Small intestine (tissue), 7 donors: Measurements from ENCODE around the gene OR6J1. TPM values are rescaled to one million over a fixed set of nuclear protein-coding genes. Genes with fewer than 3 reads are reported as not detected.
"Not testable (repeated sequence)": the region's sequence is repeated elsewhere in the genome, so short reads cannot be mapped to it uniquely, and the experiment has no call there.

ENCODE experiments used
- DNase-seq, 2 donors: peaks; one replicate each; pipeline versions ENCODE4 v3.0.0 to v3.0.0-alpha.2; 2013
- FAIRE-seq: peaks from 2 replicates; lab custom pipeline; 2012; peaks lifted over from hg19 to GRCh38; lab: Jason Lieb, UNC
- H3K27ac ChIP-seq, 3 donors: one replicate each; pipeline ENCODE4 v1.5.1; 2013; ENCODE audit warnings: low read length in 2 of 3, mild to moderate bottlenecking in 2 of 3, control low read depth in 1 of 3, inconsistent platforms in 1 of 3, low read depth in 1 of 3, moderate library complexity in 1 of 3
- H3K27me3 ChIP-seq, 3 donors: one replicate each; pipeline ENCODE4 v1.6.1; 2013; ENCODE audit warnings: low read length in 3 of 3, inconsistent platforms in 1 of 3; ENCODE audit not compliant: control insufficient read depth in 3 of 3, insufficient read depth in 3 of 3
- H3K36me3 ChIP-seq, 3 donors: one replicate each; pipeline ENCODE4 v1.6.1; 2013; ENCODE audit warnings: low read length in 3 of 3, inconsistent platforms in 1 of 3, low read depth in 1 of 3, mild to moderate bottlenecking in 1 of 3, moderate library complexity in 1 of 3; ENCODE audit not compliant: control insufficient read depth in 3 of 3, insufficient read depth in 2 of 3
- H3K4me1 ChIP-seq, 3 donors: one replicate each; pipeline ENCODE4 v1.6.1; 2013; ENCODE audit warnings: low read length in 2 of 3, inconsistent platforms in 1 of 3, low read depth in 1 of 3, mild to moderate bottlenecking in 1 of 3, moderate library complexity in 1 of 3; ENCODE audit not compliant: control insufficient read depth in 3 of 3, insufficient read depth in 2 of 3
- H3K4me3 ChIP-seq, 3 donors: one replicate each; pipeline ENCODE4 v1.5.1; 2013; ENCODE audit warnings: low read length in 3 of 3, control low read depth in 1 of 3, inconsistent platforms in 1 of 3, low read depth in 1 of 3, mild to moderate bottlenecking in 1 of 3, moderate library complexity in 1 of 3
- H3K9me3 ChIP-seq, 2 donors: one replicate each; pipeline ENCODE4 v1.6.1; 2013; ENCODE audit warnings: low read depth in 1 of 2, low read length in 1 of 2; ENCODE audit not compliant: control insufficient read depth in 2 of 2, insufficient read depth in 1 of 2
- WGBS, 3 donors: extraction: QIAGEN DNeasy Blood & Tissue Kit; methylation state at CpG; one replicate each; pipeline ENCODE4 v1.1.7; 2013; 5-methylcytosine and 5-hydroxymethylcytosine counted together
- polyA plus RNA-seq, 4 donors: library from polyadenylated mRNA; stranded (reverse) in 3 of 4; unstranded in 1 of 4; fragments of 200-250 nt in 3 of 4; fragments of 120-200 nt in 1 of 4; gene quantifications; one replicate each; pipeline versions ENCODE4 v1.2.1 to v1.2.3, GENCODE V29; 2013
- donor health status: healthy with polysubstance abuse.
- donor health status: control.
- donor health status: control.
- donor health status: Bipolar disorder and iron deficiency.
- donor health status: healthy.

Gene OR6J1
- polyA plus RNA-seq, 4 donors, result not detected

DNA sequence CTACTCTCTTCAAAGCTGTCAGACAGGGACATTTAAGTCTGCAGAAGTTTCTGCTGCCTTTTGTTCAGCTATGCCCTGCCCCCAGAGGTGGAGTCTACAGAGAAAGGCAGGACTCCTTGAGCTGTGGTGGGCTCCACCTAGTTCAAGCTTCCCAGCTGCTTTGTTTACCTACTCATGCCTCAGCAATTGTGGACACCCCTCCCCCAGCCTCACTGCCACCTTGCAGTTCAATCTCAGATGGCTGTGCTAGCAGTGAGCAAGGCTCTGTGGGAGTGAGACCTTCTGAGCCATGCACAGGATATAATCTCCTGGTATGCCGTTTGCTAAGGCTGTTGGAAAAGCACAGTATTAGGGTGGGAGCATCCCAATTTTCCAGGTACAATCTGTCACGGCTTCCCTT, 33.4 kb upstream of the OR6J1 start:
- not testable (repeated sequence) for FAIRE-seq, H3K9me3 ChIP-seq, DNase-seq, H3K4me3 ChIP-seq, H3K4me1 ChIP-seq, H3K36me3 ChIP-seq, H3K27ac ChIP-seq, H3K27me3 ChIP-seq
- WGBS, 3 donors, result 0 to 60% (median 26%) methylated on average over 2 of the region's 2 CpGs

DNA sequence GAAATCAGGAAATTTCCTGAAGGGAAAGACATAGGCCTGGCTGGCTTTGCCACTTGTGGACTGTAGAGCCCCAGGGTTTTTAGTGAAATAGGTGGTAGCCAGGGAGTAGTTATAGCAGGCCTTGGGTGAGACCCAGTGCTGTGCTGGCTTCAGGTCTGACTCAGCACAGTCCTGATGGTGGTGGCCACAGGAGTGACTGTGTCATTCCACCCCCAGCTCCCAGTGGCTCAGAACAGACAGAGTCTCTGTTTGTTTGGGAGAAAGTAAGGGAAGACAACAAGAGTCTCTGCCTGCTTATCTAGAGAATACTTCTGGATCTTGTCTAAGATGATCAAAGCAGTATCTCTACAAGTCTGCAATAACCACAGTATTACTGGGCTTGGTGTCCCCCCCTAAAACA, 27.5 kb upstream of the OR6J1 start:
- H3K4me3 ChIP-seq, result no peak overlapping the region
- no peak for FAIRE-seq
- H3K36me3 ChIP-seq, result no peaks in the 10 kb centered on the region
- H3K27me3 ChIP-seq, result no peaks in the 10 kb centered on the region
- H3K9me3 ChIP-seq, result no peaks in the 10 kb centered on the region
- peaks cover 0 to 5% (median 2%) of the 10 kb centered on the region in 3 donors for H3K4me1 ChIP-seq
- no peak overlapping the region for H3K27ac ChIP-seq
- DNase-seq, result no peak

DNA sequence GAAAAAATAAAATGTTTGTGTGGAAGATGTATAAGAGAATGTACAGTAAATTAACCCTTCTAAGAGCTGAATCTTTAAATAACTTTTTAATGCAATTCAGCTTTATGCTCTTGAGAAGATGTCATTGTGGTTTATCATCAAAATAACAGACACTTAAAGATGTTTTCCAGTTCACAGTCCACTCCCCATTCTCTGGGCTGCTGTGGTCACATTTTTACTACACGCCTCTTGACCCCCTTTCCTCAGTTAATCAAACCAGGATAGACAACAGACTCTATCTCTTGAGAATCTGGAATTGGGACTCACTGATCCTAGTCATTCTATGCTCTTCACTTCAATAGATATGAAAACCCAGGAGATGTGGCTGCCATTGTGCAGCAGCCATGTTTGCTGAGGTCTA, 24.7 kb upstream of the OR6J1 start:
- Histone ChIP-seq H3K27me3 (no peaks in the 10 kb centered on the region), H3K9me3 (no peaks in the 10 kb centered on the region), H3K27ac (peak overlapping the region in 1 of 3 donors; percentile 5), H3K4me3 (no peak overlapping the region), H3K36me3 (no peaks in the 10 kb centered on the region), H3K4me1 (peaks cover 0 to 10% (median 2%) of the 10 kb centered on the region in 3 donors)
- FAIRE-seq (no peak), DNase-seq (no peak)
- WGBS, 3 donors, result 61 to 72% (median 71%) methylated on average over 1 of the region's 1 CpG

DNA sequence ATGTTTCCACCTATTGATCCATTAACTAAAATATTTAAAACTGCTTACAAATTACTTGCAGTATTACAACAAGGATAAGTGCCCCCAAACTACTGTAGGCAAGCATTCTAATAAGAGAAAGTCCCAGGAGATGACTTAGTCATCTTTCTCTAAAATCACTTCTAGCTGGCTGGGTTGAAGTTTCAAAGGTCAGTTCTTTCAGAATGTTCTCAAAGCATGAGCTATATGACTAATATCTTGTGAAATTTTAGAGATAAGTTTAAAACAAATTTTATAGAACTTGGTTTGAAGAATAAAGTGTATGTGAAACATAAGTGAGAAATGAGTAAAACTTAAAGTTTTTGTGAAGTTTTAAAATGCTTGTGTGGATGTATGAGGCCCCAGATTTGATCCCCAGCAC, 24.3 kb upstream of the OR6J1 start:
- DNase-seq (peak; percentile 60 to 77), FAIRE-seq (peak; percentile 70)
- peaks cover 0 to 10% (median 2%) of the 10 kb centered on the region in 3 donors for H3K4me1 ChIP-seq
- peak overlapping the region in 1 of 3 donors; percentile 5 for H3K27ac ChIP-seq
- no peaks in the 10 kb centered on the region for H3K27me3 ChIP-seq
- no peaks in the 10 kb centered on the region for H3K9me3 ChIP-seq
- no peak overlapping the region for H3K4me3 ChIP-seq
- no peaks in the 10 kb centered on the region for H3K36me3 ChIP-seq

DNA sequence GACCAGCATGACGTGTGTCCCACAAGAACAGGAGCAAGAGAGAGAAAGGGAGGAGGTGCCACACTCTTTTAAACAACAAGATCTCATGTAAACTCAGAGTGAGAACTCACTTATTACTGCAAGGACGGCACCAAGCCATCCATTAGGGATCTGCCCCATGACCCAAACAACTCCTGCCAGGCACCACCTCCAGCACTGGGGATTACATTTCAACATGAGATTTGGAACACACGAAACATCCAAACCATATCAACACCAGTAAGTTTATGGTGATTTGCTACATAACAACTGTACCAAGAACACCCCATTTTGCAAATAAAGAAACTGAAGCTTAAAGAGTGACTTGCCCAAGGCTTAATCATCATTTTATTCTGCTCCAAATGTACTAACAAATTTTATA, 23.7 kb upstream of the OR6J1 start:
- no peaks in the 10 kb centered on the region for H3K36me3 ChIP-seq
- FAIRE-seq (no peak), DNase-seq (no peak)
- WGBS, 3 donors, result 82 to 88% (median 85%) methylated on average over 2 to 3 of the region's 3 CpGs
- H3K4me3 ChIP-seq, result no peak overlapping the region
- no peaks in the 10 kb centered on the region for H3K27me3 ChIP-seq
- peaks cover 0 to 10% (median 2%) of the 10 kb centered on the region in 3 donors for H3K4me1 ChIP-seq
- H3K9me3 ChIP-seq, result no peaks in the 10 kb centered on the region
- no peak overlapping the region for H3K27ac ChIP-seq

DNA sequence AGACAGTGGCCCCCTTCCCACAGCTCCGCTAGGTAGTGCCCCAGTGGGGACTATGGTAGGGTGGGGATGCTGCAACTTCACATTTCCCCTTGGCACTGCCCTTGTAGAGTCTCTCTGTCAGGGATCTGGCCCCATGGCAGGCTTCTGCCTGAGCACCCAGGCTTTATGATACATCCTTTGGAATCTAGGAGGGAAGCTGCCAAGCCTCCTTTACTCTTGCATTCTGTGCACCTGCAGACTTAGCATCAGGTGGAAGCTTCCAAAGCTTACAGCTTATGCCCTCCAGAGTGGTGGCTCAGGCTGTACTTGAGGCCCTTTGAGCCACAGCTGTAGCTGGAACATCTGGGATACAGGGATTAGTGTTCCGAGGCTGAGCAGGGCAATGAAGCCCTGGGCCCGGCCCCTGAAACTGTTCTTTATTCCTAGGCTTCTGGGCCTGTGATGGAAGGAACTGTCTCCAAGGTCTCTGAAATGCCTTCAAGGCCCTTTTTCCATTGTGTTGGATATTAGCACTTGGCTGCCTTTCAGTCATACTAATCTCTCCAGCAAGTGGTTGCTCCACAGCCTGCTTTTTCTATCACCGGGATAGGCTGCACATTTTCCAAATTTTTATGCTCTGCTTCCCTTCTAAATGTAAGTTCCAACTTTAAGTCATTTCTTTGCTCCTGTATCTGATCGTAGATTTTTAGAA, 22.2 kb upstream of the OR6J1 start:
- DNase-seq (no peak), FAIRE-seq (no peak)
- Histone ChIP-seq H3K36me3 (no peaks in the 10 kb centered on the region), H3K4me1 (peaks cover 0 to 10% (median 2%) of the 10 kb centered on the region in 3 donors), H3K9me3 (no peaks in the 10 kb centered on the region), H3K27ac (no peak overlapping the region), H3K27me3 (no peaks in the 10 kb centered on the region), H3K4me3 (no peak overlapping the region)
- WGBS, 3 donors, result 89 to 93% (median 91%) methylated on average over 5 of the region's 5 CpGs

DNA sequence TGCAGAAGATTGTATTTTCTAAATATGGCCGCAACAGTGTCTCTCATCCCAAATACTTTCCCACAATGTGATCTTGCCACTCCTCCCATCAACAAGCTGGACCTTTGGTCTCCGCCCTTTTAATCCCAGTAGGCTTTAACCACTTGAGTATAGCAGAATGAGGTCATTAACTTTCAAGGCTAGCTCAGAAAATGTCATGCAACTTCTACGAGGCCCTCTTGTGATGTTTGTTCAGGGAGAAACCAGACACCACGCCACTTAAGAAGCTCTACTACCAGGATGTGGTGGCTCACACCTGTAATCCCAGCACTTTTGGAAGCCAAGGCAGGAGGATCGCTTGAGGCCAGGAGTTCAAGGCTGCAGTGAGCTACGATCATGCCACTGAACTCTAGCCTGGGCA, 20.1 kb upstream of the OR6J1 start:
- FAIRE-seq, result no peak
- 70 to 74% (median 72%) methylated on average over 6 of the region's 6 CpGs for WGBS, 3 donors
- no peaks in the 10 kb centered on the region for H3K27me3 ChIP-seq

DNA sequence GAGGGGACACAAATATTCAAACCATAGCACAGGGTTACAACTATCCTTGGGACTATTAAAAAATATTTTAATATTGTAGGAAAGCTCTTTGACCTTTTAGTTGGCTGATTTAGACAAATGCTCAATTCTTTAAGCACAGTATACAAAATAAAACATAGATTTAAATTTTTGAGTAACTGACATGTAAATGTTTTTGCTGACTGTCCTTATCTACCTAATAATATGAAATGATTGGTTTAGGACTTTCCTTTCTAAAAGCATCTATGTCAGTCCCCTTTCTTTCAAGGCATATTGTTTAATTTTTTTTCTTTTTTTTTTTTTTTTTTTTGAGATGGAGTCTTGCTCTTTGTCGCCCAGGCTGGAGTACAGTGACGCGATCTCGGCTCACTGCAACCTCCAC, 16.5 kb upstream of the OR6J1 start:
- Histone ChIP-seq H3K4me1 (peaks cover 3 to 25% (median 4%) of the 10 kb centered on the region in 3 donors), H3K27me3 (no peaks in the 10 kb centered on the region), H3K4me3 (no peak overlapping the region), H3K27ac (no peak overlapping the region), H3K36me3 (no peaks in the 10 kb centered on the region), H3K9me3 (no peaks in the 10 kb centered on the region)
- no peak for DNase-seq
- FAIRE-seq, result no peak
- WGBS, 3 donors, result 97 to 99% (median 98%) methylated on average over 4 of the region's 4 CpGs

More for the DNA sequence above, 20.1 kb upstream of the OR6J1 start:
- Histone ChIP-seq H3K36me3 (no peaks in the 10 kb centered on the region), H3K4me3 (no peak overlapping the region), H3K9me3 (no peaks in the 10 kb centered on the region), H3K27ac (no peak overlapping the region), H3K4me1 (peaks cover 0 to 10% (median 2%) of the 10 kb centered on the region in 3 donors)
- peak in 1 of 2 donors; percentile 38 for DNase-seq

DNA sequence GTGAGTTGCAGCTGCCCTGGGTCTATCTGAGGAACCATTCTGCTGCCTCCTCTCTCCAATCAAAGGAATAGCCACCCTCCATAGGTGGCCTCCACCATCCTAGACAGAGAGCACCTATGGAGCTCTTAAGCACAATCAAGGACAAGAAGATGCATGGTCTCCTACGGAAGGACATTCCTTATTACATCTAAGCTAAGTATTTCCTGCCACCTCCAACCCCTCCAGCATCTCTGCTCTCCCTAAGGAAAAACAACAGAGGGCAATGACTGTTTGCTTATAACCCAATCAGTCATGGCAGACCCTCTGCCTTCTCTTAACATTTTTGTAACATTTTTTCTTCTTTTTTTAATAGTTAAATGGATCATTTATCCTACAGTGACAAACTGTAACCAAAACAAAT, 14.8 kb upstream of the OR6J1 start:
- Histone ChIP-seq H3K4me1 (peaks cover 3 to 20% (median 4%) of the 10 kb centered on the region in 3 donors), H3K9me3 (no peaks in the 10 kb centered on the region), H3K27me3 (no peaks in the 10 kb centered on the region), H3K36me3 (no peaks in the 10 kb centered on the region), H3K27ac (no peak overlapping the region), H3K4me3 (no peak overlapping the region)
- DNase-seq (no peak), FAIRE-seq (no peak)
- WGBS, 3 donors, result 65 to 79% (median 75%) methylated on average over 1 of the region's 1 CpG
